T-helper 1 cell treated with Interleukin-12 subunit alpha and Interleukin-12 subunit beta and Interleukin-4 antibody, amounts not matched to agents 30 μg/mL and 1 μg/mL, for 36 hours (primary cell): ENCODE data around the gene MGAT5.

Source experiments
- H3K27ac Mint-ChIP-seq: one replicate; pipeline ENCODE4 v1.8.0; 2021; ENCODE audit warnings: mild to moderate bottlenecking, mixed read lengths
- H3K27me3 Mint-ChIP-seq: one replicate; pipeline ENCODE4 v1.8.0; 2021; ENCODE audit warnings: low read depth, mixed read lengths
- H3K36me3 Mint-ChIP-seq: one replicate; pipeline ENCODE4 v1.8.0; 2021; ENCODE audit warnings: low read depth, mixed read lengths
- H3K4me1 Mint-ChIP-seq: one replicate; pipeline ENCODE4 v1.8.0; 2021; ENCODE audit warnings: low read depth, mixed read lengths
- H3K4me3 Mint-ChIP-seq: one replicate; pipeline ENCODE4 v1.8.0; 2021; ENCODE audit warnings: mild to moderate bottlenecking, moderate library complexity, mixed read lengths
- H3K9me3 Mint-ChIP-seq: one replicate; pipeline ENCODE4 v1.8.0; 2021; ENCODE audit warnings: mixed read lengths

MGAT5 gene

GRCh38 chr2:134389381-134389780 is 135.5 kb downstream of the MGAT5 start:
- H3K27me3 Mint-ChIP-seq: no peaks in the 10 kb centered on the region
- H3K4me3 Mint-ChIP-seq: no peak overlapping the region
- no peak overlapping the region for H3K27ac Mint-ChIP-seq
- H3K36me3 Mint-ChIP-seq: peaks cover 5% of the 10 kb centered on the region
- peaks cover 9% of the 10 kb centered on the region for H3K4me1 Mint-ChIP-seq
- H3K9me3 Mint-ChIP-seq: no peaks in the 10 kb centered on the region

- Mint-ChIP-seq H3K27ac (no peak overlapping the region), H3K9me3 (no peaks in the 10 kb centered on the region), H3K4me3 (no peak overlapping the region), H3K4me1 (peaks cover 9% of the 10 kb centered on the region), H3K27me3 (no peaks in the 10 kb centered on the region), H3K36me3 (peaks cover 3% of the 10 kb centered on the region)
These were observed 137.9 kb downstream of the MGAT5 start for GRCh38 chr2:134391751-134392160.

- Mint-ChIP-seq H3K27me3 (no peaks in the 10 kb centered on the region), H3K4me3 (no peak overlapping the region), H3K4me1 (peaks cover 9% of the 10 kb centered on the region), H3K36me3 (peaks cover 3% of the 10 kb centered on the region), H3K27ac (no peak overlapping the region), H3K9me3 (no peaks in the 10 kb centered on the region)
These were observed 138.7 kb downstream of the MGAT5 start for GRCh38 chr2:134392442-134393074.

- no peaks in the 10 kb centered on the region for H3K27me3 Mint-ChIP-seq
- H3K4me1 Mint-ChIP-seq: peaks cover 9% of the 10 kb centered on the region
- peaks cover 3% of the 10 kb centered on the region for H3K36me3 Mint-ChIP-seq
- H3K4me3 Mint-ChIP-seq: no peak overlapping the region
- H3K27ac Mint-ChIP-seq: no peak overlapping the region
- H3K9me3 Mint-ChIP-seq: no peaks in the 10 kb centered on the region
These were observed 139.2 kb downstream of the MGAT5 start for GRCh38 chr2:134393075-134393461.

GRCh38 chr2:134395779-134396178 is 141.9 kb downstream of the MGAT5 start:
- peaks cover 2% of the 10 kb centered on the region for H3K36me3 Mint-ChIP-seq
- H3K27me3 Mint-ChIP-seq: no peaks in the 10 kb centered on the region
- H3K27ac Mint-ChIP-seq: no peak overlapping the region
- no peaks in the 10 kb centered on the region for H3K9me3 Mint-ChIP-seq
- peaks cover 9% of the 10 kb centered on the region for H3K4me1 Mint-ChIP-seq
- no peak overlapping the region for H3K4me3 Mint-ChIP-seq

GRCh38 chr2:134396493-134396892 is 142.6 kb downstream of the MGAT5 start:
- Mint-ChIP-seq H3K9me3 (no peaks in the 10 kb centered on the region), H3K27me3 (no peaks in the 10 kb centered on the region), H3K4me3 (no peak overlapping the region), H3K36me3 (no peaks in the 10 kb centered on the region), H3K4me1 (peaks cover 5% of the 10 kb centered on the region), H3K27ac (no peak overlapping the region)

GRCh38 chr2:134397146-134397896 is 143.4 kb downstream of the MGAT5 start:
- Mint-ChIP-seq H3K4me3 (no peak overlapping the region), H3K4me1 (no peaks in the 10 kb centered on the region), H3K27me3 (no peaks in the 10 kb centered on the region), H3K36me3 (no peaks in the 10 kb centered on the region), H3K9me3 (no peaks in the 10 kb centered on the region), H3K27ac (no peak overlapping the region)

GRCh38 chr2:134398300-134398699 is 144.4 kb downstream of the MGAT5 start:
- Mint-ChIP-seq H3K4me1 (no peaks in the 10 kb centered on the region), H3K27ac (no peak overlapping the region), H3K27me3 (no peaks in the 10 kb centered on the region), H3K9me3 (no peaks in the 10 kb centered on the region), H3K4me3 (no peak overlapping the region), H3K36me3 (peaks cover under 1% of the 10 kb centered on the region)

- Mint-ChIP-seq H3K27me3 (no peaks in the 10 kb centered on the region), H3K9me3 (no peaks in the 10 kb centered on the region), H3K36me3 (peaks cover 4% of the 10 kb centered on the region), H3K27ac (no peak overlapping the region), H3K4me1 (no peaks in the 10 kb centered on the region), H3K4me3 (no peak overlapping the region)
These were observed 145.2 kb downstream of the MGAT5 start for GRCh38 chr2:134399096-134399495.

GRCh38 chr2:134401081-134401497 is 147.2 kb downstream of the MGAT5 start:
- H3K4me1 Mint-ChIP-seq: no peaks in the 10 kb centered on the region
- no peak overlapping the region for H3K27ac Mint-ChIP-seq
- no peaks in the 10 kb centered on the region for H3K9me3 Mint-ChIP-seq
- H3K27me3 Mint-ChIP-seq: no peaks in the 10 kb centered on the region
- peaks cover 11% of the 10 kb centered on the region for H3K36me3 Mint-ChIP-seq
- H3K4me3 Mint-ChIP-seq: no peak overlapping the region

GRCh38 chr2:134401789-134402188 is 147.9 kb downstream of the MGAT5 start:
- H3K9me3 Mint-ChIP-seq: no peaks in the 10 kb centered on the region
- H3K27me3 Mint-ChIP-seq: no peaks in the 10 kb centered on the region
- peaks cover 11% of the 10 kb centered on the region for H3K36me3 Mint-ChIP-seq
- H3K4me1 Mint-ChIP-seq: no peaks in the 10 kb centered on the region
- no peak overlapping the region for H3K27ac Mint-ChIP-seq
- no peak overlapping the region for H3K4me3 Mint-ChIP-seq

- Mint-ChIP-seq H3K36me3 (peaks cover 11% of the 10 kb centered on the region), H3K4me1 (no peaks in the 10 kb centered on the region), H3K4me3 (no peak overlapping the region), H3K9me3 (no peaks in the 10 kb centered on the region), H3K27me3 (no peaks in the 10 kb centered on the region), H3K27ac (no peak overlapping the region)
These were observed 148.5 kb downstream of the MGAT5 start for GRCh38 chr2:134402410-134402809.

- Mint-ChIP-seq H3K4me1 (peaks cover 12% of the 10 kb centered on the region), H3K9me3 (no peaks in the 10 kb centered on the region), H3K36me3 (peaks cover 11% of the 10 kb centered on the region), H3K4me3 (no peak overlapping the region), H3K27me3 (no peaks in the 10 kb centered on the region), H3K27ac (no peak overlapping the region)
These were observed 151.8 kb downstream of the MGAT5 start for GRCh38 chr2:134405611-134406081.

- Mint-ChIP-seq H3K27me3 (no peaks in the 10 kb centered on the region), H3K27ac (no peak overlapping the region), H3K36me3 (peaks cover 11% of the 10 kb centered on the region), H3K4me3 (no peak overlapping the region), H3K9me3 (no peaks in the 10 kb centered on the region), H3K4me1 (peaks cover 12% of the 10 kb centered on the region)
These were observed 152.4 kb downstream of the MGAT5 start for GRCh38 chr2:134406311-134406710.

GRCh38 chr2:134406736-134407135 is 152.9 kb downstream of the MGAT5 start:
- Mint-ChIP-seq H3K9me3 (no peaks in the 10 kb centered on the region), H3K27ac (no peak overlapping the region), H3K27me3 (no peaks in the 10 kb centered on the region), H3K36me3 (peaks cover 11% of the 10 kb centered on the region), H3K4me3 (no peak overlapping the region), H3K4me1 (peaks cover 16% of the 10 kb centered on the region)
